ENCODE results near the gene INPP5A.

GRCh38 chr10:132497063-132497680 lies 40.4 kb upstream of the INPP5A start:
- TF ChIP-seq CTCF (conservative IDR thresholded peaks at IDR 0.05; ENCODE audit: low read depth, low read length) (no peak), EZH2 (IDR thresholded peaks at IDR 0.05; ENCODE audit: low read length, unreplicated experiment) (no peak), EZH2phosphoT487 (IDR thresholded peaks at IDR 0.05; ENCODE audit: borderline replicate concordance, low read length) (no peak)

Measured in PC-3 (cell line).